ENCODE data around the gene MFSD12.

DNA sequence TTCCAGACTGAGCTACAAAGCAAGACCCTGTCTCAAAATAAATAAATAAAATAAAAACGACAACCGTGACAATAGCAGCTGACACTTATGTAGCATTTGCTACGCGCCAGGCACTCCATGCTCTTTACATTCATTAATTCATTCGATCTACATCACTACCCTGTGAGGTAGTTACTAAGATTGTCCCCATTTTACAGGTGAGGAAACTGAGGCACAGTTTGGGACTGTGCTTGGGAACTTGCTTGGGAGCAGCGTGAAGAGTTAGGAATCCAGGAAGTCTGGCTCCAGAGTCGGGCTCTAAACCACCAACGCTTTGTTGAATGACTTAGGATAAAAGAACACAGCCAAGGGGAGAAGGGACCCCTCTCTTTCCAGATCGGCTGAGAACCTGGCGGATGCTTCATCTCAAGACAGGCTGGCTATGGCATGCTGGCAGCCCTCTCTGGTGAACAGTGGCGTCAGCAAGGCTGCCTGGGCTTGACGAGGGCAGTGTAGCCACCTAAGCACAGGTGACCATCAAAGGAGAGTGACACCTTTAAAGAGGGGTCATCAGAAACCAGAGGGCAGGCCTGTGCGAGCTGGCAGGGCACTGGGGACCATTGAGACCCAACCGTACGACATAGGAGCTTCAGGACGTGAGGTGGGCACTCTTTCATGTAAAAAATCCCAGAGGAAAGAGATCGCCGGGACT lies 57.5 kb downstream of the MFSD12 start:
- TF ChIP-seq, protein P1, sequence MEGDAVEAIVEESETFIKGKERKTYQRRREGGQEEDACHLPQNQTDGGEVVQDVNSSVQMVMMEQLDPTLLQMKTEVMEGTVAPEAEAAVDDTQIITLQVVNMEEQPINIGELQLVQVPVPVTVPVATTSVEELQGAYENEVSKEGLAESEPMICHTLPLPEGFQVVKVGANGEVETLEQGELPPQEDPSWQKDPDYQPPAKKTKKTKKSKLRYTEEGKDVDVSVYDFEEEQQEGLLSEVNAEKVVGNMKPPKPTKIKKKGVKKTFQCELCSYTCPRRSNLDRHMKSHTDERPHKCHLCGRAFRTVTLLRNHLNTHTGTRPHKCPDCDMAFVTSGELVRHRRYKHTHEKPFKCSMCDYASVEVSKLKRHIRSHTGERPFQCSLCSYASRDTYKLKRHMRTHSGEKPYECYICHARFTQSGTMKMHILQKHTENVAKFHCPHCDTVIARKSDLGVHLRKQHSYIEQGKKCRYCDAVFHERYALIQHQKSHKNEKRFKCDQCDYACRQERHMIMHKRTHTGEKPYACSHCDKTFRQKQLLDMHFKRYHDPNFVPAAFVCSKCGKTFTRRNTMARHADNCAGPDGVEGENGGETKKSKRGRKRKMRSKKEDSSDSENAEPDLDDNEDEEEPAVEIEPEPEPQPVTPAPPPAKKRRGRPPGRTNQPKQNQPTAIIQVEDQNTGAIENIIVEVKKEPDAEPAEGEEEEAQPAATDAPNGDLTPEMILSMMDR (IDR thresholded peaks at IDR 0.05 in 4 of 5, conservative IDR thresholded peaks at IDR 0.05 in 1 of 5), result no peak
- TF ChIP-seq POLR2A (IDR thresholded peaks at IDR 0.05), result no peak
